Right lobe of liver (tissue), 6 donors: ENCODE results near the gene FAM222B. TPM values are rescaled to one million over a fixed set of nuclear protein-coding genes. Genes with fewer than 3 reads are reported as not detected.
A peak's percentile ranks its signal among the peaks of the same experiment; 100 is the strongest.
"Not testable (repeated sequence)": the region's sequence is repeated elsewhere in the genome, so short reads cannot be mapped to it uniquely, and the experiment has no call there.

Experiments
- ATAC-seq, 4 donors: fragments of 200-7000 bp; cut with Tn5 transposase; one replicate each; pipeline ENCODE4 v1.9.1; 2020; ENCODE audit warnings: mild to moderate bottlenecking in 4 of 4, moderate library complexity in 4 of 4
- DNase-seq, 3 donors: peaks; one replicate each; pipeline ENCODE4 v3.0.0-alpha.2; 2020
- H3K27ac ChIP-seq, 3 donors: fragments of 200-600 bp; one replicate each; pipeline ENCODE4 v1.8.0; 2022
- H3K27me3 ChIP-seq, 2 donors: fragments of 200-600 bp; one replicate each; pipeline ENCODE4 v1.8.0; 2022
- H3K36me3 ChIP-seq, 4 donors: fragments of 200-600 bp; sonication (generic) in 1 of 4; one replicate each; pipeline versions ENCODE4 v1.5.1 to v1.8.0; 2017 to 2022; ENCODE audit warnings: control low read depth in 1 of 4
- H3K4me1 ChIP-seq, 4 donors: fragments of 200-600 bp; sonication (generic) in 1 of 4; one replicate each; pipeline versions ENCODE4 v1.5.1 to v1.8.0; 2017 to 2022; ENCODE audit warnings: control low read depth in 1 of 4
- H3K4me3 ChIP-seq, 3 donors: fragments of 200-600 bp; one replicate each; pipeline ENCODE4 v1.8.0; 2022
- H3K9me3 ChIP-seq, 4 donors: fragments of 200-600 bp; sonication (generic) in 1 of 4; one replicate each; pipeline versions ENCODE4 v1.5.1 to v1.8.0; 2017 to 2022; ENCODE audit warnings: control low read depth in 1 of 4
- POLR2A ChIP-seq: fragments of 450-650 bp; IDR thresholded peaks from one replicate; pipeline ENCODE4 v1.6.1; 2017; ENCODE audit warnings: antibody characterized with exemption, mild to moderate bottlenecking
- WGBS: methylation state at CpG from one replicate; pipeline ENCODE4 v1.1.6; 2018; ENCODE audit warnings: low coverage, low lambda C conversion rate; ENCODE audit not compliant: insufficient coverage; ENCODE audit errors: missing lambda C conversion rate; 5-methylcytosine and 5-hydroxymethylcytosine counted together
- intact Hi-C, 2 donors: fragments of 100-400 bp; cut with DNase I; formaldehyde crosslinking; loops; one replicate each; pipeline versions ENCODE4 v1.11.2 to v1.14.1; 2022
- total RNA-seq, 6 experiments: library from RNA; depleted of rRNA in 2 of 6; stranded (reverse); fragments of >200 nt in 2 of 6; fragmentation: NEBNext Ultra II Directional in 3 of 6; extraction: Animal tissue kit (Norgen Biotek cat#: 25700) in 3 of 6; gene quantifications; one replicate each; pipeline versions ENCODE4 v1.1.0 to v1.2.4, GENCODE V29; 2016 to 2023
- TF ChIP-seq, protein P1 (sequence below), 4 donors: fragments of 200-600 bp in 3 of 4; fragments of 450-650 bp in 1 of 4; IDR thresholded peaks; one replicate each; pipeline versions ENCODE4 v1.5.1 to v1.8.0; 2016 to 2022; ENCODE audit warnings: antibody characterized with exemption in 4 of 4, mild to moderate bottlenecking in 2 of 4
- donor health status: DM: no; HTN: yes; CAD: no.
- donor health status: DM: no; HTN: no; CAD: no.
- donor health status: DM: no; HTN: no; CAD: no.
- donor health status: DM: no; HTN: yes; CAD: no.
- donor health status: DM: no; HTN: yes; CAD: no.

Gene FAM222B
- total RNA-seq, 6 experiments from 2014 or later, result 5.8 to 12.0 (median 8.8) TPM

DNA sequence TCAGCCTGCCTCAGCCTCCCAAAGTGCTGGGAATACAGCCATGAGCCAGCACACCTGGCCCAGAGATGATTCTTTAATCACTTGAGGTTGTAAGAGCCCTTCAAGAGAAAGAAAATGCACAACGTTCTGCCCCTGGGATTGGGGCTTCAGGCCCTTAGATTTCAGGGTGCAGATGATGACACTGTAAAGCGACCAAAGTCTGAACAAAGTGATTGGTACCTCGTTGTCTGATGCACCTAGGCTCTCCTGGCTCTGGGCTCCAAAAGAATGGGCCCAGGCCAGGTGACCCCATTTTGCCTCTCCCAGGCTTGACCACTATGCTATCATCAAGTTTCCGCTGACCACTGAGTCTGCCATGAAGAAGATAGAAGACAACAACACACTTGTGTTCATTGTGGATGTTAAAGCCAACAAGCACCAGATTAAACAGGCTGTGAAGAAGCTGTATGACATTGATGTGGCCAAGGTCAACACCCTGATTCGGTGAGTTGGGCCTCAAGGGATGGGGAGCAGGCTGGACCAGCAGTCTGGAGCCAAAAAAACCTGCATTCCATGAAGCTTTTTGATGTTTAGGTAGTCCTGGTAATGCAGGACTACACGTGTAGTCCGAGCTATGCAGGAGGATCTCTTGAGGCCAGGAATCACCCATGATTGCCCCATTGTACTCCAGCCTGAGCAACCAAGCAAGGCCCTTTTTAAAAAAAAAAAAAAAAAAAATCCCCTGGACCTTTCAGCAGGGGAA lies 120.0 kb downstream of the FAM222B start:
- Histone ChIP-seq H3K27ac (no peak overlapping the region), H3K27me3 (no peaks in the 10 kb centered on the region), H3K9me3 (no peaks in the 10 kb centered on the region), H3K4me3 (no peak overlapping the region), H3K36me3 (peaks cover 6 to 36% (median 23%) of the 10 kb centered on the region in 4 donors), H3K4me1 (peaks cover 0 to 29% (median 11%) of the 10 kb centered on the region in 4 donors)
- intact Hi-C loops, result no loop called here
- no peak for ATAC-seq
- no peak for DNase-seq
- TF ChIP-seq, protein P1, sequence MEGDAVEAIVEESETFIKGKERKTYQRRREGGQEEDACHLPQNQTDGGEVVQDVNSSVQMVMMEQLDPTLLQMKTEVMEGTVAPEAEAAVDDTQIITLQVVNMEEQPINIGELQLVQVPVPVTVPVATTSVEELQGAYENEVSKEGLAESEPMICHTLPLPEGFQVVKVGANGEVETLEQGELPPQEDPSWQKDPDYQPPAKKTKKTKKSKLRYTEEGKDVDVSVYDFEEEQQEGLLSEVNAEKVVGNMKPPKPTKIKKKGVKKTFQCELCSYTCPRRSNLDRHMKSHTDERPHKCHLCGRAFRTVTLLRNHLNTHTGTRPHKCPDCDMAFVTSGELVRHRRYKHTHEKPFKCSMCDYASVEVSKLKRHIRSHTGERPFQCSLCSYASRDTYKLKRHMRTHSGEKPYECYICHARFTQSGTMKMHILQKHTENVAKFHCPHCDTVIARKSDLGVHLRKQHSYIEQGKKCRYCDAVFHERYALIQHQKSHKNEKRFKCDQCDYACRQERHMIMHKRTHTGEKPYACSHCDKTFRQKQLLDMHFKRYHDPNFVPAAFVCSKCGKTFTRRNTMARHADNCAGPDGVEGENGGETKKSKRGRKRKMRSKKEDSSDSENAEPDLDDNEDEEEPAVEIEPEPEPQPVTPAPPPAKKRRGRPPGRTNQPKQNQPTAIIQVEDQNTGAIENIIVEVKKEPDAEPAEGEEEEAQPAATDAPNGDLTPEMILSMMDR (IDR thresholded peaks at IDR 0.05), result no peak
- 42% methylated on average over 3 of the region's 7 CpGs for WGBS

DNA sequence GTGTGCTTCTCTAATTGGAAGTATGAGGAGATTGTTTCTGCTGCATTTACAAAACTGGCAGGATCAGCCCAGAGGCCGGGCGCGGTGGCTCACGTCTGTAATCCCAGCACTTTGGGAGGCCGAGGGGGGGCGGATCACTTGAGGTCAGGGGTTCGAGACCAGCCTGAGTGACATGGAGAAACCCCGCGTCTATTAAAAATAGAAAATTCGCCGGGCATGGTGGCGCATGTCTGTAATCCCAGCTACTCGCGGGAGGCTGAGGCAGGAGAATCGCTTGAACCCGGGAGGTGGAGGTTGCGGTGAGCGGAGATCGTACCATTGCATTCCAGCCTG lies 121.6 kb downstream of the FAM222B start:
- H3K36me3 ChIP-seq, result peaks cover 6 to 36% (median 23%) of the 10 kb centered on the region in 4 donors
- 38% methylated on average over 19 of the region's 19 CpGs for WGBS
- H3K27ac ChIP-seq, H3K9me3 ChIP-seq, DNase-seq, ATAC-seq, H3K27me3 ChIP-seq, intact Hi-C loops: not testable (repeated sequence)
- H3K4me3 ChIP-seq, result peak overlapping the region; percentile 81 to 99 (median 87)
- H3K4me1 ChIP-seq, result peaks cover 0 to 27% (median 11%) of the 10 kb centered on the region in 4 donors

DNA sequence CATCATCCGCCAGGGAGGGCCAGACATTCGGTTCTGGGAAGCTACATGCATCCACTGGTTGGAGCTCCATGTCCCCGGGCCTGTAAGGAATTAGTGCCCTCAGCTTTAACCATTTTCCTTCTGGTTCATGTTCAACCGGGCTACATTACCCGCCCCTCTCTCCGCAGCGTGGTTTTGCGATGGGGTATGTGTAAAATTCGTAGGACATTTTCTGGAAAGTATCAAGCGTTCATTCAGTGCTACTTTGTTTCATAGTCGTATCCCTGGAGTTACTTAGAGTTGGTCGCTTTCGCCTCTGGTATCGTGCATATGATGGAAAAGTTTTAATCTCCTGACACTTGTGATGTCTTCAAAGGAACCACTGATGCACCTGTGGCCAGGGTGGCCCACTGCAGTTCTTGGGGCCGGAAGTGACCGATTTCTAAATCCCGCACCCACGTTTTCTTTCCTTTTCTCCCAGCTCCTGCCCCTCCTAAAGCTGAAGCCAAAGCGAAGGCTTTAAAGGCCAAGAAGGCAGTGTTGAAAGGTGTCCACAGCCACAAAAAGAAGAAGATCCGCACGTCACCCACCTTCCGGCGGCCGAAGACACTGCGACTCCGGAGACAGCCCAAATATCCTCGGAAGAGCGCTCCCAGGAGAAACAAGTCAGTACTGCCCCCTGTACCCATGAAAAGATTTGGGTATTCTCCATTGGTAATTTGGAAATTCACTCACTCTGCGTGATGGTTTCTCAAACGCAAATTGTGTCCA lies 122.2 kb downstream of the FAM222B start:
- peaks cover 0 to 23% (median 10%) of the 10 kb centered on the region in 4 donors for H3K4me1 ChIP-seq
- no peak for DNase-seq
- no peaks in the 10 kb centered on the region for H3K27me3 ChIP-seq
- peaks cover 6 to 36% (median 23%) of the 10 kb centered on the region in 4 donors for H3K36me3 ChIP-seq
- peak overlapping the region; percentile 81 to 99 (median 87) for H3K4me3 ChIP-seq
- 3% methylated on average over 22 of the region's 30 CpGs for WGBS
- TF ChIP-seq, protein P1 (IDR thresholded peaks at IDR 0.05), result no peak
- TF ChIP-seq POLR2A, result no peak
- no peaks in the 10 kb centered on the region for H3K9me3 ChIP-seq
- peak overlapping the region; percentile 38 to 74 (median 67) for H3K27ac ChIP-seq
- no peak for ATAC-seq
- intact Hi-C loops, result no loop called here

DNA sequence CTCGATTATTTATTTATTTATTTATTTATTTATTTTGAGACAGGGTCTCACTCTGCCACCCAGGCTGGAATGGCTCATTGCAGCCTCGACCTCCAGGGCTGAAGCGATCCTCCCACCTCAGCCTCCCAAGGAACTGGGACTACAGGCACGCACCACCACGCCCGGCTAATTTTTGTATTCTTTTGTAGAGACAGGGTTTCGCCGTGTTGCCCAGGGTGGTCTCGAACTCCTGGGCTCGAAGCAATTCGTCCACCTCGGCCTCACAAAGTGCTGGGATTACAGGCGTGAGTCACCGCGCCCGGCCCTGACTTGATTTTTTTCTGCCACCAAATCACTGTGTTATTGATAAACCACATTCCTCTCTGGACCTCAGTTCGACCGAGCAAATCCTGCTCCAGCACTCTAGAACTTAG lies 123.6 kb downstream of the FAM222B start:
- peak overlapping the region; percentile 81 to 99 (median 87) for H3K4me3 ChIP-seq

More for the DNA sequence above, 123.6 kb downstream of the FAM222B start:
- ATAC-seq, result no peak
- WGBS, result 30% methylated on average over 18 of the region's 18 CpGs
- H3K9me3 ChIP-seq, result no peaks in the 10 kb centered on the region
- intact Hi-C loops, result no loop called here
- DNase-seq, result no peak
- H3K36me3 ChIP-seq, result peaks cover 6 to 31% (median 20%) of the 10 kb centered on the region in 4 donors
- H3K4me1 ChIP-seq, result peaks cover 0 to 20% (median 7%) of the 10 kb centered on the region in 4 donors
- peak overlapping the region; percentile 38 to 74 (median 67) for H3K27ac ChIP-seq
- H3K27me3 ChIP-seq, result no peaks in the 10 kb centered on the region
- TF ChIP-seq, protein P1 (IDR thresholded peaks at IDR 0.05), result no peak
- no peak for TF ChIP-seq POLR2A
